ENCODE data around the gene SORCS3. TPM values are rescaled to one million over a fixed set of nuclear protein-coding genes. Genes with fewer than 3 reads are reported as not detected.

SORCS3 gene
- polyA plus RNA-seq (2013, experiment 1 of 2; ENCODE audit: insufficient read length) = not detected
- not detected for polyA plus RNA-seq (2013, experiment 2 of 2; ENCODE audit: insufficient read length)

GRCh38 chr10:104641187-104641936, at the start of gene SORCS3:
Gene SORCS3 (plus strand): TSS chr10:104641290.
- DNase-seq = no peak

GRCh38 chr10:104591441-104591840, 49.6 kb upstream of the SORCS3 start:
- no peak for DNase-seq

GRCh38 chr10:104601166-104601565, 39.9 kb upstream of the SORCS3 start:
- DNase-seq = no peak

GRCh38 chr10:104608091-104608828, 32.8 kb upstream of the SORCS3 start:
- DNase-seq = no peak

GRCh38 chr10:104612571-104613205, 28.4 kb upstream of the SORCS3 start:
- DNase-seq = no peak

- no peak for DNase-seq
These were observed 27.7 kb upstream of the SORCS3 start for GRCh38 chr10:104613406-104613805.

GRCh38 chr10:104614245-104614831, 26.8 kb upstream of the SORCS3 start:
- peak; percentile 33 for DNase-seq

GRCh38 chr10:104615136-104615535, 26.0 kb upstream of the SORCS3 start:
- DNase-seq = no peak

GRCh38 chr10:104617831-104618230, 23.3 kb upstream of the SORCS3 start:
- DNase-seq = no peak

GRCh38 chr10:104622175-104622574, 18.9 kb upstream of the SORCS3 start:
- no peak for DNase-seq

- no peak for DNase-seq
These were observed 18.4 kb upstream of the SORCS3 start for GRCh38 chr10:104622598-104623209.

- DNase-seq = no peak
These were observed 10.4 kb upstream of the SORCS3 start for GRCh38 chr10:104630731-104631130.

- DNase-seq = no peak
These were observed 9.1 kb upstream of the SORCS3 start for GRCh38 chr10:104631946-104632345.

- no peak for DNase-seq
These were observed 2.1 kb upstream of the SORCS3 start for GRCh38 chr10:104638861-104639589.

- DNase-seq = no peak
These were observed 1.3 kb upstream of the SORCS3 start for GRCh38 chr10:104639590-104640338.

- no peak for DNase-seq
These were observed 527 bp upstream of the SORCS3 start for GRCh38 chr10:104640339-104641186.

GRCh38 chr10:104641937-104642657, 1.0 kb downstream of the SORCS3 start:
- no peak for DNase-seq

- DNase-seq = peak; percentile 10
These were observed 1.7 kb downstream of the SORCS3 start for GRCh38 chr10:104642658-104643302.

- DNase-seq = no peak
These were observed 2.2 kb downstream of the SORCS3 start for GRCh38 chr10:104643303-104643663.
